ENCODE results near the gene KBTBD13. TPM values are rescaled to one million over a fixed set of nuclear protein-coding genes. Genes with fewer than 3 reads are reported as not detected.

The KBTBD13 gene
- total and polyA plus RNA-seq, 3 donors from 2014 or later: 1.2 to 3.4 (median 2.4) TPM

GRCh38 chr15:65034719-65035118 lies 41.8 kb upstream of the KBTBD13 start:
- Histone ChIP-seq H3K36me3 (ENCODE audit: low read depth, missing control alignments) (no peaks in the 10 kb centered on the region), H3K4me3 (no peak overlapping the region), H3K27me3 (no peaks in the 10 kb centered on the region), H3K9me3 (no peaks in the 10 kb centered on the region), H3K4me1 (no peaks in the 10 kb centered on the region), H3K27ac (no peak overlapping the region)
- no peak for DNase-seq
- TF ChIP-seq CTCF (IDR thresholded peaks at IDR 0.05) (no peak), POLR2A (IDR thresholded peaks at IDR 0.05) (no peak)
- WGBS, 2 donors: 96% methylated on average over 11 of the region's 11 CpGs
- intact Hi-C loops (cut with DNase I; ENCODE audit: low total_unique reads): loop anchor here (10.0 kb wide), 1 partner anchor 50 kb away; no protein-coding TSS in a partner anchor

- 66 to 68% methylated on average over 1 of the region's 1 CpG for WGBS, 2 donors
- DNase-seq: no peak
- no peaks in the 10 kb centered on the region for H3K27me3 ChIP-seq
- no peak overlapping the region for H3K4me3 ChIP-seq
- intact Hi-C loops (cut with DNase I; ENCODE audit: low total_unique reads): loop anchor here (10.0 kb wide), 1 partner anchor 47 kb away; no protein-coding TSS in a partner anchor
- H3K27ac ChIP-seq: no peak overlapping the region
- H3K4me1 ChIP-seq: no peaks in the 10 kb centered on the region
- no peaks in the 10 kb centered on the region for H3K36me3 ChIP-seq (ENCODE audit: low read depth, missing control alignments)
- no peaks in the 10 kb centered on the region for H3K9me3 ChIP-seq
- no peak for TF ChIP-seq POLR2A (IDR thresholded peaks at IDR 0.05)
- TF ChIP-seq CTCF (IDR thresholded peaks at IDR 0.05): no peak
These were observed 39.2 kb upstream of the KBTBD13 start for GRCh38 chr15:65037309-65037708.

- Histone ChIP-seq H3K27me3 (no peaks in the 10 kb centered on the region), H3K9me3 (no peaks in the 10 kb centered on the region), H3K27ac (no peak overlapping the region), H3K36me3 (ENCODE audit: low read depth, missing control alignments) (no peaks in the 10 kb centered on the region), H3K4me1 (no peaks in the 10 kb centered on the region), H3K4me3 (no peak overlapping the region)
- DNase-seq: no peak
- WGBS, 2 donors: 94 to 98% methylated on average over 3 of the region's 3 CpGs
- intact Hi-C loops (cut with DNase I; ENCODE audit: low total_unique reads): loop anchor here (10.0 kb wide), 1 partner anchor 46 kb away; no protein-coding TSS in a partner anchor
- TF ChIP-seq POLR2A (IDR thresholded peaks at IDR 0.05): no peak
- no peak for TF ChIP-seq CTCF (IDR thresholded peaks at IDR 0.05)
These were observed 38.1 kb upstream of the KBTBD13 start for GRCh38 chr15:65038428-65038827.

- Histone ChIP-seq H3K27me3 (no peaks in the 10 kb centered on the region), H3K4me1 (no peaks in the 10 kb centered on the region), H3K9me3 (no peaks in the 10 kb centered on the region), H3K27ac (no peak overlapping the region), H3K36me3 (ENCODE audit: low read depth, missing control alignments) (no peaks in the 10 kb centered on the region), H3K4me3 (no peak overlapping the region)
- whole genome bisulfite sequencing, 2 donors: 79 to 82% methylated on average over 5 of the region's 5 CpGs
- TF ChIP-seq CTCF (IDR thresholded peaks at IDR 0.05) (no peak), POLR2A (IDR thresholded peaks at IDR 0.05) (no peak)
- no peak for DNase-seq
- intact Hi-C loops (cut with DNase I; ENCODE audit: low total_unique reads): loop anchor here (10.0 kb wide), 1 partner anchor 46 kb away; no protein-coding TSS in a partner anchor
These were observed 37.7 kb upstream of the KBTBD13 start for GRCh38 chr15:65038836-65039235.

- intact Hi-C loops (cut with DNase I; ENCODE audit: low total_unique reads): no loop called here
- no peak for DNase-seq
- Histone ChIP-seq H3K27ac (no peak overlapping the region), H3K9me3 (no peaks in the 10 kb centered on the region), H3K4me1 (no peaks in the 10 kb centered on the region), H3K36me3 (ENCODE audit: low read depth, missing control alignments) (no peaks in the 10 kb centered on the region), H3K4me3 (no peak overlapping the region), H3K27me3 (no peaks in the 10 kb centered on the region)
- WGBS, 2 donors: 90 to 91% methylated on average over 6 of the region's 6 CpGs
- TF ChIP-seq POLR2A (IDR thresholded peaks at IDR 0.05) (no peak), CTCF (IDR thresholded peaks at IDR 0.05) (no peak)
These were observed 36.1 kb upstream of the KBTBD13 start for GRCh38 chr15:65040461-65040860.

All from testis (tissue), 3 donors.